Measurements from ENCODE around the gene HTD2.
"Not testable (repeated sequence)": the region's sequence is repeated elsewhere in the genome, so short reads cannot be mapped to it uniquely, and the experiment has no call there.

DNA sequence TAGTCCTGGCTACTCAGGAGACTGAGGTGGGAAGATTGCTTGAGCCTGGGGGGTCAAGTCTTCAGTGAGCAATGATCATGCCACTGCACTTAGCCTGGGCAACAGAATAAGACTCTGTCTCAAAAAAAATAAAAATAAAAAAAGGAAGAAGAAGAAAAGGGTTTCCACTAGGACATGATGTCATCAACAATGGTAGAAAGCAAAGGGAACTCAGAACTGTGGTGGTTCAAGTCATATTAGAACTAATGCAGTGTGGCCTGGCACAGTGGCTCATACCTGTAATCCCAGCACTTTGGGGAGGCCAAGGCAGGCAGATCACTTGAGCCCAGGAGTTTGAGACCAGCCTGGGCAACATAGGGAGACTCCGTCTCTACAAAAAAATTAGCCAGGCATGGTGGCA, 38.8 kb upstream of the HTD2 start:
- TF ChIP-seq, protein P1, sequence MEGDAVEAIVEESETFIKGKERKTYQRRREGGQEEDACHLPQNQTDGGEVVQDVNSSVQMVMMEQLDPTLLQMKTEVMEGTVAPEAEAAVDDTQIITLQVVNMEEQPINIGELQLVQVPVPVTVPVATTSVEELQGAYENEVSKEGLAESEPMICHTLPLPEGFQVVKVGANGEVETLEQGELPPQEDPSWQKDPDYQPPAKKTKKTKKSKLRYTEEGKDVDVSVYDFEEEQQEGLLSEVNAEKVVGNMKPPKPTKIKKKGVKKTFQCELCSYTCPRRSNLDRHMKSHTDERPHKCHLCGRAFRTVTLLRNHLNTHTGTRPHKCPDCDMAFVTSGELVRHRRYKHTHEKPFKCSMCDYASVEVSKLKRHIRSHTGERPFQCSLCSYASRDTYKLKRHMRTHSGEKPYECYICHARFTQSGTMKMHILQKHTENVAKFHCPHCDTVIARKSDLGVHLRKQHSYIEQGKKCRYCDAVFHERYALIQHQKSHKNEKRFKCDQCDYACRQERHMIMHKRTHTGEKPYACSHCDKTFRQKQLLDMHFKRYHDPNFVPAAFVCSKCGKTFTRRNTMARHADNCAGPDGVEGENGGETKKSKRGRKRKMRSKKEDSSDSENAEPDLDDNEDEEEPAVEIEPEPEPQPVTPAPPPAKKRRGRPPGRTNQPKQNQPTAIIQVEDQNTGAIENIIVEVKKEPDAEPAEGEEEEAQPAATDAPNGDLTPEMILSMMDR (IDR thresholded peaks at IDR 0.05): not testable (repeated sequence)
- TF ChIP-seq POLR2A (IDR thresholded peaks at IDR 0.05): not testable (repeated sequence)
